ENCODE measurements around the gene DCT. TPM values are rescaled to one million over a fixed set of nuclear protein-coding genes. Genes with fewer than 3 reads are reported as not detected.

Gene DCT
- total and polyA plus RNA-seq, 2 of the 4 experiments (the other 2 are of a cell fraction) = not detected

DNA sequence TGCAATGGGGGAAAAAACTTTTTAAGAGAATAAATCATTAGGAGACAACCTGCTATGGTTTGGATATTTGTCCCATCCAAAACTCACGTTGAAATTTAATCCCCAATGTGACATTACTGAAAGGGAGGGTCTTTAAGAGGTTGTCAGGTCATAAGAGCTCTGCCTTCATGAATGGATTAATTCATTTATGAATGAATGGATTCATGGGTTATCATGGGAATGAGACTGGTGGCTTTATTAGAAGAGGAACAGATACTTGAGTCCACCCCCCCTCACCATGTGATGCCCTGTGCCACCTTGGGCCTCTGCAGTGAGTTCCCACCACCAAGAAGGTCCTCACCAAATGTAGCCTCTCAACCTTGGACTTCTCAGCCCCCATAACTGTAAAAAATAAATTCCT is 37.0 kb upstream of the DCT start:
- Histone ChIP-seq H3K4me2 (ENCODE audit: low read depth, low read length) (no peak overlapping the region), H3K36me3 (ENCODE audit: control insufficient read depth, insufficient read depth, low read length) (no peaks in the 10 kb centered on the region), H3K27me3 (ENCODE audit: control insufficient read depth, insufficient read depth, low read length) (no peaks in the 10 kb centered on the region; the same call in 1 of the 2 replicates), H3K23ac (ENCODE audit: low read depth, low read length) (no peak overlapping the region), H2AFZ (replicated peaks; ENCODE audit: low read length, poor library complexity) (no peak overlapping the region), H3K4me3 (ENCODE audit: insufficient read depth, low read depth, low read length) (no peak overlapping the region), H2BK20ac (ENCODE audit: low read depth, low read length) (no peak overlapping the region), H4K5ac (ENCODE audit: low read depth, low read length) (no peak overlapping the region), H3K9me1 (ENCODE audit: insufficient read depth, low read length) (no peaks in the 10 kb centered on the region), H4K20me1 (ENCODE audit: insufficient read depth, low read length) (no peaks in the 10 kb centered on the region), H2BK120ac (ENCODE audit: low read depth, low read length) (no peak overlapping the region), H3K56ac (ENCODE audit: extremely low read depth, insufficient read depth, low read length) (no peak overlapping the region), H3K14ac (replicated peaks; ENCODE audit: low read depth, low read length) (no peak overlapping the region), H3K4me1 (ENCODE audit: control insufficient read depth, insufficient read depth, low read length) (no peaks in the 10 kb centered on the region), H2AK5ac (ENCODE audit: low read depth, low read length) (no peak overlapping the region), H4K91ac (ENCODE audit: insufficient read depth, low read depth, low read length) (no peak overlapping the region), H2BK5ac (ENCODE audit: low read depth, low read length, poor library complexity, severe bottlenecking) (no peak overlapping the region), H4K8ac (ENCODE audit: low read depth in 2 of 2, low read length in 2 of 2) (no peak overlapping the region), H3K27ac (ENCODE audit: insufficient read depth, low read length) (no peak overlapping the region), H2BK15ac (ENCODE audit: low read depth, low read length) (no peak overlapping the region), H3K18ac (ENCODE audit: low read depth, low read length) (no peak overlapping the region), H3K4ac (ENCODE audit: low read depth, low read length) (no peak overlapping the region), H3K9ac (ENCODE audit: low read depth, low read length) (no peak overlapping the region), H3K9me3 (ENCODE audit: control insufficient read depth, insufficient read depth, low read length) (no peaks in the 10 kb centered on the region), H3K79me1 (ENCODE audit: low read depth in 1 of 2, low read length in 2 of 2) (no peaks in the 10 kb centered on the region), H2AK9ac (replicated peaks; ENCODE audit: low read depth, low read length, poor library complexity) (no peak overlapping the region)
- ChIA-PET POLR2A (ENCODE audit: unreplicated experiment) (interaction anchor here (0.6 kb wide), 1 partner anchor 20 kb away, joined by 6 read pairs; no protein-coding TSS in a partner anchor), CTCF (interaction anchor here (0.7 kb wide), 1 partner anchor 11 kb away, joined by 3 read pairs; no protein-coding TSS in a partner anchor)
- intact Hi-C loops (cut with micrococcal nuclease) (no loop called here), dilution Hi-C loops (cut with HindIII; ENCODE audit: low sequenced_read_pairs, unreplicated experiment) (no loop called here), in situ Hi-C loops (cut with MboI; ENCODE audit: low sequenced_read_pairs) (no loop called here)
- DNase-seq (no peak), ATAC-seq (ENCODE audit: low read depth) (no peak)
- no CpG with 5 or more reads among the region's 1 CpG for WGBS, 2 experiments (ENCODE audit: extremely low coverage in 2 of 2, insufficient read length in 1 of 2)
- TF ChIP-seq RAD21 (IDR thresholded peaks at IDR 0.05; ENCODE audit: low read length) = no peak
- no peak for TF ChIP-seq POLR2A (IDR thresholded peaks at IDR 0.05; ENCODE audit: low read depth, low read length)
- no peak for TF ChIP-seq CEBPB (IDR thresholded peaks at IDR 0.05; ENCODE audit: low read depth, low read length)
- TF ChIP-seq, protein P1, sequence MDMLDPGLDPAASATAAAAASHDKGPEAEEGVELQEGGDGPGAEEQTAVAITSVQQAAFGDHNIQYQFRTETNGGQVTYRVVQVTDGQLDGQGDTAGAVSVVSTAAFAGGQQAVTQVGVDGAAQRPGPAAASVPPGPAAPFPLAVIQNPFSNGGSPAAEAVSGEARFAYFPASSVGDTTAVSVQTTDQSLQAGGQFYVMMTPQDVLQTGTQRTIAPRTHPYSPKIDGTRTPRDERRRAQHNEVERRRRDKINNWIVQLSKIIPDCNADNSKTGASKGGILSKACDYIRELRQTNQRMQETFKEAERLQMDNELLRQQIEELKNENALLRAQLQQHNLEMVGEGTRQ (IDR thresholded peaks at IDR 0.05; ENCODE audit: low read depth, low read length) = no peak
- TF ChIP-seq CTCF (conservative IDR thresholded peaks at IDR 0.05; ENCODE audit: low read depth, low read length) = no peak
- no peak for TF ChIP-seq SMC3 (IDR thresholded peaks at IDR 0.05; ENCODE audit: low read depth, low read length)
- TF ChIP-seq MAFK (IDR thresholded peaks at IDR 0.05; ENCODE audit: low read depth, low read length) = no peak
- no peak for TF ChIP-seq RCOR1 (IDR thresholded peaks at IDR 0.05; ENCODE audit: insufficient replicate concordance, low read length)
- TF ChIP-seq ELK1 (IDR thresholded peaks at IDR 0.05; ENCODE audit: borderline replicate concordance, low read depth, low read length) = no peak
- no peak for TF ChIP-seq RFX5 (IDR thresholded peaks at IDR 0.05; ENCODE audit: low read depth, low read length)
- TF ChIP-seq NFE2L2 (IDR thresholded peaks at IDR 0.05; ENCODE audit: low read depth, low read length) = no peak
- no peak for TF ChIP-seq BHLHE40 (IDR thresholded peaks at IDR 0.05; ENCODE audit: low read depth, low read length)
- TF ChIP-seq MAZ (IDR thresholded peaks at IDR 0.05; ENCODE audit: borderline replicate concordance, low read depth, low read length) = no peak
- BruUV-seq (replicated peaks) = no TSS peak

Data from IMR-90 (cell line).